HepG2 (cell line): ENCODE measurements around the gene SDHD. TPM values are rescaled to one million over a fixed set of nuclear protein-coding genes. Genes with fewer than 3 reads are reported as not detected.
A peak's percentile ranks its signal among the peaks of the same experiment; 100 is the strongest.

Experiments
- HMG20B ChIP-seq: conservative IDR thresholded peaks from 2 replicates; pipeline ENCODE4 v1.6.1; 2016; ENCODE audit warnings: missing genetic modification reagents, missing compliant biosample characterization
- HOXA3 ChIP-seq: sonication (generic); formaldehyde crosslinking; IDR thresholded peaks from 2 replicates; pipeline ENCODE4 v1.5.0; 2020; ENCODE audit warnings: missing genetic modification reagents
- KAT7 ChIP-seq: IDR thresholded peaks from 2 replicates; pipeline ENCODE4 v1.6.1; 2018; ENCODE audit warnings: borderline replicate concordance, missing compliant biosample characterization
- MAF1 ChIP-seq: sonication (generic); formaldehyde crosslinking; IDR thresholded peaks from 2 replicates; pipeline ENCODE4 v1.5.0; 2020; ENCODE audit warnings: missing genetic modification reagents, borderline replicate concordance
- NPAS2 ChIP-seq: sonication (generic); formaldehyde crosslinking; IDR thresholded peaks from 2 replicates; pipeline ENCODE4 v1.8.0; 2022; ENCODE audit warnings: mild to moderate bottlenecking, missing genetic modification reagents, borderline replicate concordance
- RARG ChIP-seq: sonication (generic); formaldehyde crosslinking; IDR thresholded peaks from 2 replicates; pipeline ENCODE4 v1.4.0; 2020; ENCODE audit warnings: low read depth, mild to moderate bottlenecking, missing genetic modification reagents
- SIN3B ChIP-seq: fragments of 150-350 bp; IDR thresholded peaks from 2 replicates; pipeline ENCODE4 v1.6.1; 2014; ENCODE audit warnings: low read length
- SMAD1 ChIP-seq: sonication (generic); formaldehyde crosslinking; IDR thresholded peaks from 2 replicates; pipeline ENCODE4 v1.4.0; 2020; ENCODE audit warnings: missing genetic modification reagents, low read depth, mild to moderate bottlenecking, borderline replicate concordance
- SP2 ChIP-seq: sonication (generic); formaldehyde crosslinking; IDR thresholded peaks from 2 replicates; pipeline ENCODE4 v1.5.1; 2020; ENCODE audit warnings: mild to moderate bottlenecking, missing genetic modification reagents
- ZNF263 ChIP-seq: sonication (generic); formaldehyde crosslinking; IDR thresholded peaks from 2 replicates; pipeline ENCODE4 v1.4.0; 2020; ENCODE audit warnings: missing genetic modification reagents
- ZNF350 ChIP-seq: sonication (generic); formaldehyde crosslinking; IDR thresholded peaks from 2 replicates; pipeline ENCODE4 v1.4.0; 2020; ENCODE audit warnings: mild to moderate bottlenecking, low read depth, missing genetic modification reagents, borderline replicate concordance
- ZNF431 ChIP-seq: sonication (generic); formaldehyde crosslinking; IDR thresholded peaks from 2 replicates; pipeline ENCODE4 v1.9.0; 2022; ENCODE audit warnings: missing genetic modification reagents, low read depth, mild to moderate bottlenecking, borderline replicate concordance
- ZNF577 ChIP-seq: sonication (generic); formaldehyde crosslinking; IDR thresholded peaks from 2 replicates; pipeline ENCODE4 v1.4.0; 2020; ENCODE audit warnings: mild to moderate bottlenecking, low read depth, missing genetic modification reagents, borderline replicate concordance
- ZNF589 ChIP-seq: sonication (generic); formaldehyde crosslinking; conservative IDR thresholded peaks from 2 replicates; pipeline ENCODE4 v1.8.0; 2022; ENCODE audit warnings: mild to moderate bottlenecking, moderate library complexity, missing genetic modification reagents
- ZNF674 ChIP-seq: sonication (generic); formaldehyde crosslinking; IDR thresholded peaks from 2 replicates; pipeline ENCODE4 v1.5.0; 2020; ENCODE audit warnings: low read depth, mild to moderate bottlenecking, missing genetic modification reagents
- ZNF747 ChIP-seq: sonication (generic); formaldehyde crosslinking; IDR thresholded peaks from 2 replicates; pipeline ENCODE4 v1.8.1; 2023; ENCODE audit warnings: missing genetic modification reagents, mild to moderate bottlenecking, borderline replicate concordance
- ZNF781 ChIP-seq: sonication (generic); formaldehyde crosslinking; IDR thresholded peaks from 2 replicates; pipeline ENCODE4 v1.5.1; 2020; ENCODE audit warnings: borderline replicate concordance, mild to moderate bottlenecking, missing genetic modification reagents; ENCODE audit errors: not compliant biosample characterization
- polyA plus RNA-seq, 8 experiments: library from polyadenylated mRNA; depleted of rRNA in 3 of 8; stranded (reverse) in 7 of 8; unstranded in 1 of 8; fragments of >200 nt; fragmentation: Illumina TruSeq in 4 of 8; extraction: Trizol in 4 of 8; gene quantifications; 2 replicates each; pipeline versions ENCODE4 v1.2.1 to v1.2.3, GENCODE V29; 2011 to 2016; ENCODE audit warnings: low read depth in 4 of 8, missing spikeins in 1 of 8, mixed read lengths in 1 of 8; ENCODE audit not compliant: insufficient read depth in 1 of 8
- total RNA-seq, 5 experiments: library from RNA; depleted of rRNA; stranded (reverse); fragments of >200 nt; fragmentation: Illumina TruSeq; extraction: Trizol; gene quantifications; 2 replicates each; pipeline ENCODE4 v1.2.3, GENCODE V29; 2016; ENCODE audit warnings: low read depth in 1 of 5
- TF ChIP-seq, protein P1 (sequence below): IDR thresholded peaks from 2 replicates; pipeline ENCODE4 v1.6.1; 2016; ENCODE audit warnings: mild to moderate bottlenecking
- TF ChIP-seq, protein P2 (sequence below), 2 experiments: fragments of 450-650 bp in 1 of 2; sonication (generic) in 1 of 2; formaldehyde crosslinking; IDR thresholded peaks; 2 replicates each; pipeline versions ENCODE4 v1.5.0 to v1.8.0; 2020 to 2022; ENCODE audit warnings: mild to moderate bottlenecking in 1 of 2, missing genetic modification reagents in 1 of 2
- TF ChIP-seq, protein P3 (sequence below): sonication (generic); formaldehyde crosslinking; IDR thresholded peaks from 2 replicates; pipeline ENCODE4 v1.4.0; 2020; ENCODE audit warnings: missing genetic modification reagents
- TF ChIP-seq, protein P4 (sequence below): sonication (generic); formaldehyde crosslinking; IDR thresholded peaks from 2 replicates; pipeline ENCODE4 v1.5.0; 2020; ENCODE audit warnings: missing genetic modification reagents
- TF ChIP-seq, protein P5 (sequence below): IDR thresholded peaks from 2 replicates; pipeline ENCODE4 v1.6.1; 2016; ENCODE audit warnings: low read depth, borderline replicate concordance

SDHD gene
- total and polyA plus RNA-seq, 2 of the 13 experiments (the other 11 are each of a cell fraction or from before 2014, with no cell fraction given): 117 to 123 TPM

DNA sequence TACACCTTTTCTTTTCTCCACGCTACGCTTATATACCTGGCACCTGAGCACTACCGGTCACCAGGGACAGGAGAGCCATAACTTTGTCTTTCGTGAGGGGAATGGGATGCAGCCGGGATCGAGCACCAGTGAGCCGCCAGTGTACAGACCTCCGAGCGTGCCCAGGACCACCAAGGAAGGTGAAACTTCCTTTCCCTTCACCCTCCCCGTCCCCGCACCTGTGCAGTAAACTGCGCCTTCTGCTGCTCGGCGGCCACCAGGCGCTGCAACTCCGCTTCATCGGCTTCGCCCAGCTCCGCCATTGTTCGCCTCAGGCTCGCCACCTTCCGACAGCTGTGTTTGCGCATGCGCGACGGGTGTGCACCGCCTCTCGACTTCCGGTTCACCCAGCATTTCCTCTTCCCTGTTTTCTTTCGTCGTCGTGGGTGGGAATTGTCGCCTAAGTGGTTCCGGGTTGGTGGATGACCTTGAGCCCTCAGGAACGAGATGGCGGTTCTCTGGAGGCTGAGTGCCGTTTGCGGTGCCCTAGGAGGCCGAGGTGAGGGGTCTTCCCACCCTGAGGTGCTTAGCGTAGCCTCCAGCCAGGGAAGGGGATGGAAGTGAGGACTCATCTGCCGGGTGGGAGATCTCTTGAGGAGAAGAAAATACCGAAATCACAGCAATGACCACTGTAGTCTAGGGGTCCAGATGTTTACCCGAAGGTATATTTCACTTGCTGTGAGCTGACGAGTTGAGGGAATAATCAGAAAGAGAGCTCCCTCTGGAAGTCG lies at the start of gene SDHD, which contains the start of gene TIMM8B (continued):
- TF ChIP-seq, protein P1, sequence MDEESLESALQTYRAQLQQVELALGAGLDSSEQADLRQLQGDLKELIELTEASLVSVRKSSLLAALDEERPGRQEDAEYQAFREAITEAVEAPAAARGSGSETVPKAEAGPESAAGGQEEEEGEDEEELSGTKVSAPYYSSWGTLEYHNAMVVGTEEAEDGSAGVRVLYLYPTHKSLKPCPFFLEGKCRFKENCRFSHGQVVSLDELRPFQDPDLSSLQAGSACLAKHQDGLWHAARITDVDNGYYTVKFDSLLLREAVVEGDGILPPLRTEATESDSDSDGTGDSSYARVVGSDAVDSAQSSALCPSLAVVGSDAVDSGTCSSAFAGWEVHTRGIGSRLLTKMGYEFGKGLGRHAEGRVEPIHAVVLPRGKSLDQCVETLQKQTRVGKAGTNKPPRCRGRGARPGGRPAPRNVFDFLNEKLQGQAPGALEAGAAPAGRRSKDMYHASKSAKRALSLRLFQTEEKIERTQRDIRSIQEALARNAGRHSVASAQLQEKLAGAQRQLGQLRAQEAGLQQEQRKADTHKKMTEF: peak; percentile 76
- TF ChIP-seq SP2 (CRISPR knock-in tag) (peak; percentile 88), ZNF747 (peak; percentile 54; the same call in 1 of the 2 replicates), ZNF263 (CRISPR knock-in tag) (no peak), HOXA3 (peak; percentile 93), RARG (CRISPR knock-in tag) (no peak), ZNF781 (CRISPR knock-in tag) (peak; percentile 68), ZNF350 (CRISPR knock-in tag) (peak; percentile 87), SMAD1 (CRISPR knock-in tag) (0 out of 2 replicates have a peak, but pooled peaks have one; percentile 84), KAT7 (CRISPR knock-in tag) (0 out of 2 replicates have a peak, but pooled peaks have one; percentile 70), HMG20B (CRISPR knock-in tag) (no peak), NPAS2 (CRISPR knock-in tag) (no peak), ZNF577 (CRISPR knock-in tag) (no peak), ZNF431 (no peak), ZNF589 (CRISPR knock-in tag) (peak; percentile 86), ZNF674 (no peak), MAF1 (CRISPR knock-in tag) (no peak), SIN3B (peak; percentile 81)
- TF ChIP-seq, protein P2, sequence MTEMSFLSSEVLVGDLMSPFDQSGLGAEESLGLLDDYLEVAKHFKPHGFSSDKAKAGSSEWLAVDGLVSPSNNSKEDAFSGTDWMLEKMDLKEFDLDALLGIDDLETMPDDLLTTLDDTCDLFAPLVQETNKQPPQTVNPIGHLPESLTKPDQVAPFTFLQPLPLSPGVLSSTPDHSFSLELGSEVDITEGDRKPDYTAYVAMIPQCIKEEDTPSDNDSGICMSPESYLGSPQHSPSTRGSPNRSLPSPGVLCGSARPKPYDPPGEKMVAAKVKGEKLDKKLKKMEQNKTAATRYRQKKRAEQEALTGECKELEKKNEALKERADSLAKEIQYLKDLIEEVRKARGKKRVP (CRISPR knock-in tag; IDR thresholded peaks at IDR 0.05): peak in 1 of 2 experiments; percentile 73; a peak in 2 of 4 replicates
- TF ChIP-seq, protein P3, sequence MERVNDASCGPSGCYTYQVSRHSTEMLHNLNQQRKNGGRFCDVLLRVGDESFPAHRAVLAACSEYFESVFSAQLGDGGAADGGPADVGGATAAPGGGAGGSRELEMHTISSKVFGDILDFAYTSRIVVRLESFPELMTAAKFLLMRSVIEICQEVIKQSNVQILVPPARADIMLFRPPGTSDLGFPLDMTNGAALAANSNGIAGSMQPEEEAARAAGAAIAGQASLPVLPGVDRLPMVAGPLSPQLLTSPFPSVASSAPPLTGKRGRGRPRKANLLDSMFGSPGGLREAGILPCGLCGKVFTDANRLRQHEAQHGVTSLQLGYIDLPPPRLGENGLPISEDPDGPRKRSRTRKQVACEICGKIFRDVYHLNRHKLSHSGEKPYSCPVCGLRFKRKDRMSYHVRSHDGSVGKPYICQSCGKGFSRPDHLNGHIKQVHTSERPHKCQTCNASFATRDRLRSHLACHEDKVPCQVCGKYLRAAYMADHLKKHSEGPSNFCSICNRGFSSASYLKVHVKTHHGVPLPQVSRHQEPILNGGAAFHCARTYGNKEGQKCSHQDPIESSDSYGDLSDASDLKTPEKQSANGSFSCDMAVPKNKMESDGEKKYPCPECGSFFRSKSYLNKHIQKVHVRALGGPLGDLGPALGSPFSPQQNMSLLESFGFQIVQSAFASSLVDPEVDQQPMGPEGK (CRISPR knock-in tag): no peak
- TF ChIP-seq, protein P4, sequence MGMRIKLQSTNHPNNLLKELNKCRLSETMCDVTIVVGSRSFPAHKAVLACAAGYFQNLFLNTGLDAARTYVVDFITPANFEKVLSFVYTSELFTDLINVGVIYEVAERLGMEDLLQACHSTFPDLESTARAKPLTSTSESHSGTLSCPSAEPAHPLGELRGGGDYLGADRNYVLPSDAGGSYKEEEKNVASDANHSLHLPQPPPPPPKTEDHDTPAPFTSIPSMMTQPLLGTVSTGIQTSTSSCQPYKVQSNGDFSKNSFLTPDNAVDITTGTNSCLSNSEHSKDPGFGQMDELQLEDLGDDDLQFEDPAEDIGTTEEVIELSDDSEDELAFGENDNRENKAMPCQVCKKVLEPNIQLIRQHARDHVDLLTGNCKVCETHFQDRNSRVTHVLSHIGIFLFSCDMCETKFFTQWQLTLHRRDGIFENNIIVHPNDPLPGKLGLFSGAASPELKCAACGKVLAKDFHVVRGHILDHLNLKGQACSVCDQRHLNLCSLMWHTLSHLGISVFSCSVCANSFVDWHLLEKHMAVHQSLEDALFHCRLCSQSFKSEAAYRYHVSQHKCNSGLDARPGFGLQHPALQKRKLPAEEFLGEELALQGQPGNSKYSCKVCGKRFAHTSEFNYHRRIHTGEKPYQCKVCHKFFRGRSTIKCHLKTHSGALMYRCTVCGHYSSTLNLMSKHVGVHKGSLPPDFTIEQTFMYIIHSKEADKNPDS (CRISPR knock-in tag): no peak
- TF ChIP-seq, protein P5, sequence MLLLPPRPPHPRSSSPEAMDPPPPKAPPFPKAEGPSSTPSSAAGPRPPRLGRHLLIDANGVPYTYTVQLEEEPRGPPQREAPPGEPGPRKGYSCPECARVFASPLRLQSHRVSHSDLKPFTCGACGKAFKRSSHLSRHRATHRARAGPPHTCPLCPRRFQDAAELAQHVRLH (CRISPR knock-in tag): peak; percentile 60; the same call in 1 of the 2 replicates
